LNCAP (cell line): ENCODE results near the gene AKAIN1.

Source experiments
- CTCF ChIP-seq: fragments of 450-650 bp; IDR thresholded peaks from 2 replicates; pipeline ENCODE4 v1.5.1; 2017; ENCODE audit warnings: mild to moderate bottlenecking

The AKAIN1 gene

GRCh38 chr18:5107988-5108387, 89.1 kb downstream of the AKAIN1 start:
- no peak for TF ChIP-seq CTCF

- TF ChIP-seq CTCF: no peak
These were observed 90.3 kb downstream of the AKAIN1 start for GRCh38 chr18:5106730-5107129.

- TF ChIP-seq CTCF: no peak
These were observed 92.8 kb downstream of the AKAIN1 start for GRCh38 chr18:5104246-5104645.

GRCh38 chr18:5103693-5104092, 93.4 kb downstream of the AKAIN1 start:
- TF ChIP-seq CTCF: no peak

- no peak for TF ChIP-seq CTCF
These were observed 93.8 kb downstream of the AKAIN1 start for GRCh38 chr18:5103286-5103685.

GRCh38 chr18:5097116-5097703, 99.8 kb downstream of the AKAIN1 start:
- no peak for TF ChIP-seq CTCF

GRCh38 chr18:5095239-5095638, 101.8 kb downstream of the AKAIN1 start:
- TF ChIP-seq CTCF: no peak

- TF ChIP-seq CTCF: no peak
These were observed 103.2 kb downstream of the AKAIN1 start for GRCh38 chr18:5093902-5094301.
